ENCODE results near the gene VTA1. TPM values are rescaled to one million over a fixed set of nuclear protein-coding genes. Genes with fewer than 3 reads are reported as not detected.

Gene VTA1
- polyA plus RNA-seq, 1 donor from 2014 or later: 126 TPM

DNA sequence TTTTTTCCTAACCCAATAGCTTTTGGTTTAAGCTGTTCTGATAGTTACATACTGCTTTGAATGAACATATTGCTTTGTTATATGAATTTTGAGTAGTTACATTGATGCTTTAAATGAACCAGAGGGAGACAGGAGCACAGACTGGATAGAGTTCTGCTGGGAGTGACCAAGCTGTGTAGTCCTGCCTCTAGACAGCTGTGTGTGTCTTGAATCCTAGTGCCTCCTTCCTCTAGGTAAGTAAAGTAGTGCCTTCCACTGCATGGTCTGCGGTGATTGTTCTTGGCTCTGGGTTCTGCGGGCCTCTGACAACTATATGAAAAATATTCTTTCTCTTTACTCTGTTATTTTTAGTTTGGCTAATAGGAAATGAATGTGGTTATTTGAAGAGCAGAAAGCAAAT lies 108.7 kb downstream of the VTA1 start:
- Histone ChIP-seq H3F3A (ENCODE audit: insufficient read depth, low read length, poor library complexity, severe bottlenecking) (no peaks in the 10 kb centered on the region), H3K27ac (ENCODE audit: low read length) (no peak overlapping the region), H3K4me3 (ENCODE audit: low read length) (no peak overlapping the region), H3K9me3 (ENCODE audit: low read length) (no peaks in the 10 kb centered on the region), H3K4me2 (ENCODE audit: low read length) (no peak overlapping the region), H3K9me2 (ENCODE audit: insufficient read depth, low read length) (no peaks in the 10 kb centered on the region), H3K36me3 (ENCODE audit: insufficient read depth, low read length) (no peaks in the 10 kb centered on the region), H3K79me2 (replicated peaks; ENCODE audit: insufficient read depth, low read length) (no peaks in the 10 kb centered on the region), H2AFZ (ENCODE audit: low read depth, low read length) (no peak overlapping the region), H4K20me1 (ENCODE audit: insufficient read depth) (no peaks in the 10 kb centered on the region), H3K9ac (ENCODE audit: low read length) (no peak overlapping the region), H3K27me3 (ENCODE audit: insufficient read depth, low read depth, low read length) (no peaks in the 10 kb centered on the region)
- TF ChIP-seq EZH2 (IDR thresholded peaks at IDR 0.05; ENCODE audit: borderline replicate concordance, insufficient read depth, low read length, poor library complexity, severe bottlenecking) (no peak), EP300 (conservative IDR thresholded peaks at IDR 0.05; ENCODE audit: poor library complexity, severe bottlenecking) (no peak), MXI1 (conservative IDR thresholded peaks at IDR 0.05; ENCODE audit: poor library complexity, severe bottlenecking) (no peak), RAD21 (conservative IDR thresholded peaks at IDR 0.05) (no peak), POLR2AphosphoS5 (IDR thresholded peaks at IDR 0.05) (no peak)
- TF ChIP-seq, protein P1, sequence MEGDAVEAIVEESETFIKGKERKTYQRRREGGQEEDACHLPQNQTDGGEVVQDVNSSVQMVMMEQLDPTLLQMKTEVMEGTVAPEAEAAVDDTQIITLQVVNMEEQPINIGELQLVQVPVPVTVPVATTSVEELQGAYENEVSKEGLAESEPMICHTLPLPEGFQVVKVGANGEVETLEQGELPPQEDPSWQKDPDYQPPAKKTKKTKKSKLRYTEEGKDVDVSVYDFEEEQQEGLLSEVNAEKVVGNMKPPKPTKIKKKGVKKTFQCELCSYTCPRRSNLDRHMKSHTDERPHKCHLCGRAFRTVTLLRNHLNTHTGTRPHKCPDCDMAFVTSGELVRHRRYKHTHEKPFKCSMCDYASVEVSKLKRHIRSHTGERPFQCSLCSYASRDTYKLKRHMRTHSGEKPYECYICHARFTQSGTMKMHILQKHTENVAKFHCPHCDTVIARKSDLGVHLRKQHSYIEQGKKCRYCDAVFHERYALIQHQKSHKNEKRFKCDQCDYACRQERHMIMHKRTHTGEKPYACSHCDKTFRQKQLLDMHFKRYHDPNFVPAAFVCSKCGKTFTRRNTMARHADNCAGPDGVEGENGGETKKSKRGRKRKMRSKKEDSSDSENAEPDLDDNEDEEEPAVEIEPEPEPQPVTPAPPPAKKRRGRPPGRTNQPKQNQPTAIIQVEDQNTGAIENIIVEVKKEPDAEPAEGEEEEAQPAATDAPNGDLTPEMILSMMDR (IDR thresholded peaks at IDR 0.05; ENCODE audit: poor library complexity, severe bottlenecking): no peak

DNA sequence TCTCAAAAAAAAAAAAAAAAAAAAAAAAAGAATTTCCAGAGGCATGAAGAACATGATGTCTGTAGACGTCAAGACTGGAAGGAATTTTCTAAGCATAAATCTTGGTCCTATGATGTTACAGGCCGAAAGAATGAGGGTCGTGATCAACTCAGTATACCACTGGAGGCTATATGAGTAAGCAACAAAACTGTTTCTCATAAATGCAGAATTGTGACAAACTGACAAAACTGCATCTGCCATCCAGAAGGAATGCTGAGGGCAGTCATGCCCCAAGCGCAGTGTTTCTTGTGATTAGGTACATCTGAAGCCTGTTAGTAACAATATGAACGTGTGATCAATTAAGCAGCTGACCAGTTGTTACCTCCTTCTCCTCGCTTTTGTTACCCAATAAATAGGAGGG lies 111.2 kb downstream of the VTA1 start:
- Histone ChIP-seq H4K20me1 (ENCODE audit: insufficient read depth) (no peaks in the 10 kb centered on the region), H3K4me3 (ENCODE audit: low read length) (no peak overlapping the region), H3K9ac (ENCODE audit: low read length) (no peak overlapping the region), H3K79me2 (replicated peaks; ENCODE audit: insufficient read depth, low read length) (no peaks in the 10 kb centered on the region), H3K9me2 (ENCODE audit: insufficient read depth, low read length) (no peaks in the 10 kb centered on the region), H3K36me3 (ENCODE audit: insufficient read depth, low read length) (no peaks in the 10 kb centered on the region), H3K9me3 (ENCODE audit: low read length) (no peaks in the 10 kb centered on the region), H3F3A (ENCODE audit: insufficient read depth, low read length, poor library complexity, severe bottlenecking) (no peaks in the 10 kb centered on the region), H3K27me3 (ENCODE audit: insufficient read depth, low read depth, low read length) (no peaks in the 10 kb centered on the region), H2AFZ (ENCODE audit: low read depth, low read length) (no peak overlapping the region), H3K27ac (ENCODE audit: low read length) (no peak overlapping the region), H3K4me2 (ENCODE audit: low read length) (no peak overlapping the region)
- no peak for TF ChIP-seq TAF1 (IDR thresholded peaks at IDR 0.05; ENCODE audit: low read depth)
- no peak for TF ChIP-seq EZH2 (IDR thresholded peaks at IDR 0.05; ENCODE audit: borderline replicate concordance, insufficient read depth, low read length, poor library complexity, severe bottlenecking)
- TF ChIP-seq POLR2AphosphoS5 (IDR thresholded peaks at IDR 0.05): no peak
- TF ChIP-seq, protein P1 (IDR thresholded peaks at IDR 0.05; ENCODE audit: poor library complexity, severe bottlenecking): no peak
- no peak for TF ChIP-seq MXI1 (conservative IDR thresholded peaks at IDR 0.05; ENCODE audit: poor library complexity, severe bottlenecking)
- no peak for TF ChIP-seq EP300 (conservative IDR thresholded peaks at IDR 0.05; ENCODE audit: poor library complexity, severe bottlenecking)
- no peak for TF ChIP-seq RAD21 (conservative IDR thresholded peaks at IDR 0.05)

DNA sequence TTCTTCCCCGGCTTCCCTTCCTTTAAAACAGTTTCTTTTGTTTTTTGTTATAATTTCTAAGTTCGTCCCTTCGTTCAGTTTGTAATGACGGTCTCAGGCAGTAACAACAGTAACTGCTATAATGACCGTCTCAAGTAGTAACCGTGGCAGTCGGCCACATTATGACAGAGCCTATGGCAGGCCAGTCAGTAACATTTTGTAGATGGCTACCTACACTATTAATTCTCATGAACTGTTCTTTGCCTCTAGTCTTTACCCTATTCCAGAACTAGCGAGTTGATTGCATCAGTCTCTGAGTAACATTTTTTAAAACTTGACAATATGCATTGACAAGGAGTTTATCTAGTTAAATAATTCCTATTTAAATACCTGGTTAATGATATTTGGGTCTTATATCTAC lies 111.7 kb downstream of the VTA1 start:
- H3F3A ChIP-seq (ENCODE audit: insufficient read depth, low read length, poor library complexity, severe bottlenecking): no peaks in the 10 kb centered on the region
- TF ChIP-seq EZH2 (IDR thresholded peaks at IDR 0.05; ENCODE audit: borderline replicate concordance, insufficient read depth, low read length, poor library complexity, severe bottlenecking) (no peak), MXI1 (conservative IDR thresholded peaks at IDR 0.05; ENCODE audit: poor library complexity, severe bottlenecking) (no peak), TAF1 (IDR thresholded peaks at IDR 0.05; ENCODE audit: low read depth) (no peak), EP300 (conservative IDR thresholded peaks at IDR 0.05; ENCODE audit: poor library complexity, severe bottlenecking) (no peak)
- TF ChIP-seq, protein P2, sequence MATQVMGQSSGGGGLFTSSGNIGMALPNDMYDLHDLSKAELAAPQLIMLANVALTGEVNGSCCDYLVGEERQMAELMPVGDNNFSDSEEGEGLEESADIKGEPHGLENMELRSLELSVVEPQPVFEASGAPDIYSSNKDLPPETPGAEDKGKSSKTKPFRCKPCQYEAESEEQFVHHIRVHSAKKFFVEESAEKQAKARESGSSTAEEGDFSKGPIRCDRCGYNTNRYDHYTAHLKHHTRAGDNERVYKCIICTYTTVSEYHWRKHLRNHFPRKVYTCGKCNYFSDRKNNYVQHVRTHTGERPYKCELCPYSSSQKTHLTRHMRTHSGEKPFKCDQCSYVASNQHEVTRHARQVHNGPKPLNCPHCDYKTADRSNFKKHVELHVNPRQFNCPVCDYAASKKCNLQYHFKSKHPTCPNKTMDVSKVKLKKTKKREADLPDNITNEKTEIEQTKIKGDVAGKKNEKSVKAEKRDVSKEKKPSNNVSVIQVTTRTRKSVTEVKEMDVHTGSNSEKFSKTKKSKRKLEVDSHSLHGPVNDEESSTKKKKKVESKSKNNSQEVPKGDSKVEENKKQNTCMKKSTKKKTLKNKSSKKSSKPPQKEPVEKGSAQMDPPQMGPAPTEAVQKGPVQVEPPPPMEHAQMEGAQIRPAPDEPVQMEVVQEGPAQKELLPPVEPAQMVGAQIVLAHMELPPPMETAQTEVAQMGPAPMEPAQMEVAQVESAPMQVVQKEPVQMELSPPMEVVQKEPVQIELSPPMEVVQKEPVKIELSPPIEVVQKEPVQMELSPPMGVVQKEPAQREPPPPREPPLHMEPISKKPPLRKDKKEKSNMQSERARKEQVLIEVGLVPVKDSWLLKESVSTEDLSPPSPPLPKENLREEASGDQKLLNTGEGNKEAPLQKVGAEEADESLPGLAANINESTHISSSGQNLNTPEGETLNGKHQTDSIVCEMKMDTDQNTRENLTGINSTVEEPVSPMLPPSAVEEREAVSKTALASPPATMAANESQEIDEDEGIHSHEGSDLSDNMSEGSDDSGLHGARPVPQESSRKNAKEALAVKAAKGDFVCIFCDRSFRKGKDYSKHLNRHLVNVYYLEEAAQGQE (IDR thresholded peaks at IDR 0.05; ENCODE audit: borderline replicate concordance): no peak
- no peaks in the 10 kb centered on the region for H3K9me2 ChIP-seq (ENCODE audit: insufficient read depth, low read length)
- H3K27ac ChIP-seq (ENCODE audit: low read length): no peak overlapping the region
- H2AFZ ChIP-seq (ENCODE audit: low read depth, low read length): no peak overlapping the region
- no peaks in the 10 kb centered on the region for H3K27me3 ChIP-seq (ENCODE audit: insufficient read depth, low read depth, low read length)
- no peaks in the 10 kb centered on the region for H3K36me3 ChIP-seq (ENCODE audit: insufficient read depth, low read length)
- no peak overlapping the region for H3K9ac ChIP-seq (ENCODE audit: low read length)
- no peaks in the 10 kb centered on the region for H3K9me3 ChIP-seq (ENCODE audit: low read length)
- no peaks in the 10 kb centered on the region for H4K20me1 ChIP-seq (ENCODE audit: insufficient read depth)
- H3K4me3 ChIP-seq (ENCODE audit: low read length): no peak overlapping the region
- H3K4me2 ChIP-seq (ENCODE audit: low read length): no peak overlapping the region
- H3K79me2 ChIP-seq (replicated peaks; ENCODE audit: insufficient read depth, low read length): no peaks in the 10 kb centered on the region
